GM12891 (cell line): ENCODE data around the gene OLFML2B.

Experiments used
- PAX5 ChIP-seq: IDR thresholded peaks from 2 replicates; pipeline ENCODE4 v1.6.1; 2011; ENCODE audit warnings: low read length, moderate library complexity, mild to moderate bottlenecking; ENCODE audit not compliant: insufficient read depth, severe bottlenecking
- POLR2A ChIP-seq: IDR thresholded peaks from 2 replicates; pipeline ENCODE4 v1.6.1; 2011; ENCODE audit warnings: low read depth, low read length, control low read depth
- POLR2AphosphoS5 ChIP-seq: IDR thresholded peaks from 2 replicates; pipeline ENCODE4 v1.6.1; 2011; ENCODE audit warnings: low read depth, low read length, control low read depth
- SPI1 ChIP-seq: IDR thresholded peaks from 2 replicates; pipeline ENCODE4 v1.6.1; 2011; ENCODE audit warnings: low read depth, low read length, control low read depth
- TAF1 ChIP-seq: IDR thresholded peaks from 2 replicates; pipeline ENCODE4 v1.6.1; 2011; ENCODE audit warnings: low read depth, low read length, control low read depth

DNA sequence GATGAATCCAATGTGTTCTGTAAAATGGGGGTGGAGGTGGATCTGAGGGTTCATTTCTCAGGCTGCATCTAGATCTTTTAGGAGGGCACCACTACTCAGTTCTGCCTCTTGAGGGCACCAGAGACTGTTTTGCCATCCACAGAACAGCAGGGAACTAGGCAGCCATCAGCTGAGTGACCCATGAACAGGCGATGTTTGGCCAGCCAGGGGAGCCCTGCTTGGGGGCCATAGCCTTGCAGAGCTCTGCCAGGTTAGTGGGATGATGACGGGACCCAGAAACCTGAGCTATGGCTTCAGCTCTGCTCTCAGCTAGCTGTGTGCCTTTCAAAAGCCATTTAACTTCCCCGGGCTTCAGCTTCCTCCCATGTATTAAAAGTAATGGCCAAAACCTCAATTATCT, 32.4 kb upstream of the OLFML2B start:
- TF ChIP-seq POLR2A (no peak), SPI1 (no peak), POLR2AphosphoS5 (no peak), TAF1 (no peak), PAX5 (no peak)
